ENCODE results near the gene ZMYND11.

ZMYND11 gene

DNA sequence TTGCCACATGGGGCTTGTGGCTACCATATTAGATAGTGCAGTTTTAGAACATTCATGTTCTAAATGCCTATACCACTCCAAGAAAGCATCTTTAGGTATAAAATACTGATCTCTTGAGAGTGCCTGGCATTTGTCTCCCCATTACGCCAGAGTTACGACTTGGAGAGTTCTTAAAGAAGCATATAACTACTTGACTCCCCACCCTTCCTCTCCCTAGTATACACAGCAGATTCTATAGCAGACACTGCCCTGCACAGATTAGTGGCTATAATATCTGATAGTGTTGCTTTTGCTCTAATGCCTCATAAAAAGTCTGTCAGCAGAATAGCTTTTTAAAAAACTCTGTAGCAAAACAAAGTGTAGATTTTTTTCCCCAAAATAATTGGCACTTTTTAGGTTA is 90.8 kb downstream of the ZMYND11 start:
- Histone ChIP-seq H3K9ac (ENCODE audit: low read depth, low read length, poor library complexity, severe bottlenecking) (no peak overlapping the region), H3K4me3 (ENCODE audit: low read length, poor library complexity, severe bottlenecking) (no peak overlapping the region)
- TF ChIP-seq, protein P1, sequence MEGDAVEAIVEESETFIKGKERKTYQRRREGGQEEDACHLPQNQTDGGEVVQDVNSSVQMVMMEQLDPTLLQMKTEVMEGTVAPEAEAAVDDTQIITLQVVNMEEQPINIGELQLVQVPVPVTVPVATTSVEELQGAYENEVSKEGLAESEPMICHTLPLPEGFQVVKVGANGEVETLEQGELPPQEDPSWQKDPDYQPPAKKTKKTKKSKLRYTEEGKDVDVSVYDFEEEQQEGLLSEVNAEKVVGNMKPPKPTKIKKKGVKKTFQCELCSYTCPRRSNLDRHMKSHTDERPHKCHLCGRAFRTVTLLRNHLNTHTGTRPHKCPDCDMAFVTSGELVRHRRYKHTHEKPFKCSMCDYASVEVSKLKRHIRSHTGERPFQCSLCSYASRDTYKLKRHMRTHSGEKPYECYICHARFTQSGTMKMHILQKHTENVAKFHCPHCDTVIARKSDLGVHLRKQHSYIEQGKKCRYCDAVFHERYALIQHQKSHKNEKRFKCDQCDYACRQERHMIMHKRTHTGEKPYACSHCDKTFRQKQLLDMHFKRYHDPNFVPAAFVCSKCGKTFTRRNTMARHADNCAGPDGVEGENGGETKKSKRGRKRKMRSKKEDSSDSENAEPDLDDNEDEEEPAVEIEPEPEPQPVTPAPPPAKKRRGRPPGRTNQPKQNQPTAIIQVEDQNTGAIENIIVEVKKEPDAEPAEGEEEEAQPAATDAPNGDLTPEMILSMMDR (conservative IDR thresholded peaks at IDR 0.05; ENCODE audit: low read length) = no peak

DNA sequence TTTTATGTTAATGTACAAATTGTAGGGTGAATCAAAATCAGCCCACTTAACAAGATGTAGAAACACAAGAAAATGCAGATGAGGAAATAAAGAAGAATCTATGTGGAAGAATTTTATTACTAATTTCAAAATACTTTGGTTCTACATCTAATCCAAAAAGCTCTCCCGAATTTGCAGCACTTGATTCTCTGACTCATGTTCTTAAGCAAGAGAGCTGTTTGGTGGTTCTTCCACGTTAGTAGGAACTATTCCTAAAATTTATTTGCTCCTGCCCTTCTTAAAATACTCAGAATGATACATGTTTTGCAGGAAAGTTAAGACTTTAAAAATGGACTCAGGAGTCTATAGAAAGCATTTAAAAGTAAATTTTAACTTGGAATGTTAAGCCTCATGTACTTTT is 91.8 kb downstream of the ZMYND11 start:
- Histone ChIP-seq H3K36me3 (ENCODE audit: insufficient read depth, low read length) (no peaks in the 10 kb centered on the region), H4K20me1 (ENCODE audit: insufficient read depth, low read length, poor library complexity, severe bottlenecking) (peaks cover 4% of the 10 kb centered on the region), H3K4me3 (ENCODE audit: low read length, poor library complexity, severe bottlenecking) (no peak overlapping the region), H3K27me3 (ENCODE audit: insufficient read depth, low read length, poor library complexity, severe bottlenecking) (no peaks in the 10 kb centered on the region), H3K9me3 (ENCODE audit: insufficient read depth, low read depth, low read length) (no peaks in the 10 kb centered on the region), H3K4me1 (ENCODE audit: insufficient read depth, low read length, poor library complexity, severe bottlenecking) (peaks cover 8% of the 10 kb centered on the region), H3K79me2 (ENCODE audit: insufficient read depth, low read length) (no peaks in the 10 kb centered on the region), H2AFZ (ENCODE audit: low read length) (no peak overlapping the region), H3K9me2 (replicated peaks; ENCODE audit: low read depth, low read length) (no peaks in the 10 kb centered on the region), H3K9ac (ENCODE audit: low read depth, low read length, poor library complexity, severe bottlenecking) (no peak overlapping the region), H3F3A (ENCODE audit: low read depth) (no peaks in the 10 kb centered on the region), H3K4me2 (ENCODE audit: low read depth, low read length, poor library complexity, severe bottlenecking) (no peak overlapping the region)
- no peak for TF ChIP-seq EZH2phosphoT487 (IDR thresholded peaks at IDR 0.05; ENCODE audit: borderline replicate concordance)
- TF ChIP-seq, protein P1 (conservative IDR thresholded peaks at IDR 0.05; ENCODE audit: low read length) = no peak

More for the DNA sequence above, 90.8 kb downstream of the ZMYND11 start:
- Histone ChIP-seq H3K79me2 (ENCODE audit: insufficient read depth, low read length) (no peaks in the 10 kb centered on the region), H3K9me2 (replicated peaks; ENCODE audit: low read depth, low read length) (no peaks in the 10 kb centered on the region), H3K4me1 (ENCODE audit: insufficient read depth, low read length, poor library complexity, severe bottlenecking) (peaks cover 8% of the 10 kb centered on the region), H2AFZ (ENCODE audit: low read length) (no peak overlapping the region), H3K9me3 (ENCODE audit: insufficient read depth, low read depth, low read length) (no peaks in the 10 kb centered on the region), H3K4me2 (ENCODE audit: low read depth, low read length, poor library complexity, severe bottlenecking) (no peak overlapping the region), H3K36me3 (ENCODE audit: insufficient read depth, low read length) (0 out of 2 replicates have a peak, but pooled peaks cover 3% of the 10 kb centered on the region), H3K27me3 (ENCODE audit: insufficient read depth, low read length, poor library complexity, severe bottlenecking) (no peaks in the 10 kb centered on the region), H3F3A (ENCODE audit: low read depth) (no peaks in the 10 kb centered on the region), H4K20me1 (ENCODE audit: insufficient read depth, low read length, poor library complexity, severe bottlenecking) (peaks cover 4% of the 10 kb centered on the region)

DNA sequence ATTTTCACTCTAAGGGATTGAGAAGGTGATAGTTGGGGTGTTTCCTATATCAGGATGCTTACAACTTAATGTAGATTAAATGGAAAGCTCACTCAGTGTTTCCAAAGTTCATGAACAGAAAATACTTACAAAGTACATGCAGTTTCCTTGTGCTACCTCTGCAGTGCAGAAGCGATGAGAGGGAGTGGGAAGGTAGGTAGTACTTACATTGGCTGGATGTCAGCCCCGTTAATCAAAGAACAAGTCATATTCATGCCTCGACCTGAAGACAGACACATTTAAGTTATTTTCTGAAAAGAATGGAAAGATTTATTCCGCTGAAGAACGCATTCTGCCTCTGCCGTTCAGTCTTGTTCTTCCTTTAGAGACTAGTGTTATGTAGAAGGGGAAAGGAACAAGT is 93.1 kb downstream of the ZMYND11 start:
- Histone ChIP-seq H3K27me3 (ENCODE audit: insufficient read depth, low read length, poor library complexity, severe bottlenecking) (no peaks in the 10 kb centered on the region), H3K9me3 (ENCODE audit: insufficient read depth, low read depth, low read length) (no peaks in the 10 kb centered on the region), H2AFZ (ENCODE audit: low read length) (no peak overlapping the region), H4K20me1 (ENCODE audit: insufficient read depth, low read length, poor library complexity, severe bottlenecking) (peaks cover 4% of the 10 kb centered on the region), H3K4me1 (ENCODE audit: insufficient read depth, low read length, poor library complexity, severe bottlenecking) (peaks cover 8% of the 10 kb centered on the region), H3K9ac (ENCODE audit: low read depth, low read length, poor library complexity, severe bottlenecking) (no peak overlapping the region), H3F3A (ENCODE audit: low read depth) (no peaks in the 10 kb centered on the region), H3K36me3 (ENCODE audit: insufficient read depth, low read length) (no peaks in the 10 kb centered on the region; the same call in 1 of the 2 replicates), H3K4me2 (ENCODE audit: low read depth, low read length, poor library complexity, severe bottlenecking) (peak overlapping the region; percentile 7), H3K79me2 (ENCODE audit: insufficient read depth, low read length) (no peaks in the 10 kb centered on the region), H3K4me3 (ENCODE audit: low read length, poor library complexity, severe bottlenecking) (no peak overlapping the region), H3K9me2 (replicated peaks; ENCODE audit: low read depth, low read length) (no peaks in the 10 kb centered on the region)
- TF ChIP-seq EZH2phosphoT487 (IDR thresholded peaks at IDR 0.05; ENCODE audit: borderline replicate concordance) = no peak
- TF ChIP-seq, protein P1 (conservative IDR thresholded peaks at IDR 0.05; ENCODE audit: low read length) = no peak

Measured in Loucy (cell line).